GM10248 (cell line): ENCODE data around the gene TAP1.

Experiments used
- CTCF ChIA-PET: fragments of 300-600 bp; sonication (Branson Sonifier 250); formaldehyde crosslinking; extraction: SDS; loops from one replicate; lab custom pipeline; 2021; ENCODE audit warnings: antibody characterized with exemption; lab: Yijun Ruan, JAX
- POLR2A ChIA-PET: fragments of 350-650 bp; sonication (Branson Sonifier 250); formaldehyde crosslinking; extraction: SDS; loops from one replicate; lab custom pipeline; 2020; ENCODE audit warnings: antibody characterized with exemption; lab: Yijun Ruan, JAX
- DNase-seq: peaks from one replicate; pipeline ENCODE4 v3.0.0; 2012; ENCODE audit errors: extremely low spot score
- TF ChIP-seq, protein P1 (sequence below): IDR thresholded peaks from 2 replicates; pipeline ENCODE4 v1.5.1; 2012; ENCODE audit warnings: mild to moderate bottlenecking, low read depth; ENCODE audit errors: extremely low read depth, missing control alignments, control extremely low read depth

TAP1 gene

DNA sequence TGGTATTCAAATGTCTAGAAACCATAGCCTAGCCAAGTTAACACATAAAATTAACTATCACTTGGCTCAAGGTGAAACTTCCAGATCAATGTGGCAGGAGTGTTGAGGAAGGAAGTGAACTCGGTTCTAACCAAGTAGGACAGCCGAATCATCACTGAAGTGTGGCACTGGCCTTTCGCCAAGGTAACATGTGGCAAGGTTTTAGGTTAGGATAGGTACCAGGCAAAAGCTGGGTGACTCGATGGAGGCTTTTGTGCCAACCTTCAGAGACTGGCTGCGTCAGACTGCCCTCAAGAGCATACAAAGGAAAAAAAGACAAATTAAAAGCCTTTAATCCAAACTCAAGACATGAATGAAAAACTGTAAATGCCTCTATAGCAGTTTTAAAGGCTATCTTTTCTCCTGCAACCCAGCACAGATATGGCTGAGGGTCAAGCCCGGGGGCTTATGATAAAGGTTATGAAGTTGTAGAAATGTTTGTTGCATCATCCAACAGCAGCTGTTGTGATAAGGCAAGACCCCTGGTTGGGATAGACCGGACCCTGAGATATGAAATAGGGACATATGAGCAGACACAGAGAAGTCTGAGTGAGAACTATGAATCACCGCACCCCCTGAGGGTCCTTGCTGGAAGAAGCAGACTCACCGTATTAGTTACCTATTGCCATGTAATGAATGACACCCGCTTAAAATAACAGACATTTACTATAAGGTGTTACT lies 12.4 kb upstream of the TAP1 start:
- DNase-seq, result no peak
- POLR2A ChIA-PET, result no interaction called here
- TF ChIP-seq, protein P1, sequence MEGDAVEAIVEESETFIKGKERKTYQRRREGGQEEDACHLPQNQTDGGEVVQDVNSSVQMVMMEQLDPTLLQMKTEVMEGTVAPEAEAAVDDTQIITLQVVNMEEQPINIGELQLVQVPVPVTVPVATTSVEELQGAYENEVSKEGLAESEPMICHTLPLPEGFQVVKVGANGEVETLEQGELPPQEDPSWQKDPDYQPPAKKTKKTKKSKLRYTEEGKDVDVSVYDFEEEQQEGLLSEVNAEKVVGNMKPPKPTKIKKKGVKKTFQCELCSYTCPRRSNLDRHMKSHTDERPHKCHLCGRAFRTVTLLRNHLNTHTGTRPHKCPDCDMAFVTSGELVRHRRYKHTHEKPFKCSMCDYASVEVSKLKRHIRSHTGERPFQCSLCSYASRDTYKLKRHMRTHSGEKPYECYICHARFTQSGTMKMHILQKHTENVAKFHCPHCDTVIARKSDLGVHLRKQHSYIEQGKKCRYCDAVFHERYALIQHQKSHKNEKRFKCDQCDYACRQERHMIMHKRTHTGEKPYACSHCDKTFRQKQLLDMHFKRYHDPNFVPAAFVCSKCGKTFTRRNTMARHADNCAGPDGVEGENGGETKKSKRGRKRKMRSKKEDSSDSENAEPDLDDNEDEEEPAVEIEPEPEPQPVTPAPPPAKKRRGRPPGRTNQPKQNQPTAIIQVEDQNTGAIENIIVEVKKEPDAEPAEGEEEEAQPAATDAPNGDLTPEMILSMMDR, result no peak
- CTCF ChIA-PET, result interaction anchor here (4.7 to 13.7 kb wide), 2 partner anchors 9 to 24 kb away, joined by 159 to 339 read pairs; partner anchors contain the start of genes PSMB8, PSMB9, TAP1 and TAP2

DNA sequence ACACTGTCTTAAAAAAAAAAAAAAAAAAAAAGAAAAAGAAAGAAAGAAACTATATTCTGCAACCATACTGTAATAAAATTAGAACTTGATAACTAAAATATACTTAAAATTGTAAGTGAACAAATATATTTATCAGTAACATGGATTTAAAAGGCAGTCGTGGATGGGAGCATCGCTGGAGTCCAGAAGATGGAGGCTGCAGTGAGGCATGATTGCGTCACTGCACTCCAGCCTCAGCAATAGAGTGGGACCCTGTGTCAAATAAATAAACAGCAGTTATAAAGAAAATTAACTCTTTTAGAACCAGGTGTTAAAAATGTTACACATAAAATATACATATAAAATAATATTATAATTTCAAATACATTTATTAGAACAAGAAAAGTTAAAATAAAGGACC lies 9.2 kb upstream of the TAP1 start:
- DNase-seq, result no peak
- TF ChIP-seq, protein P1, result no peak
- POLR2A ChIA-PET, result no interaction called here
- CTCF ChIA-PET, result interaction anchor here (0.8 to 13.7 kb wide), 4 partner anchors 8 to 71 kb away, joined by 3 to 339 read pairs (median 10); partner anchors contain the start of genes PSMB8, PSMB9, TAP1 and TAP2

GRCh38 chr6:32860674-32861073 lies 7.2 kb upstream of the TAP1 start:
- no peak for DNase-seq
- ChIA-PET CTCF (interaction anchor here (1.2 to 13.7 kb wide), 3 partner anchors 8 to 448 kb away, joined by 3 to 339 read pairs (median 159); partner anchors contain the start of genes PSMB8 and TAP2), POLR2A (no interaction called here)
- TF ChIP-seq, protein P1, result no peak

DNA sequence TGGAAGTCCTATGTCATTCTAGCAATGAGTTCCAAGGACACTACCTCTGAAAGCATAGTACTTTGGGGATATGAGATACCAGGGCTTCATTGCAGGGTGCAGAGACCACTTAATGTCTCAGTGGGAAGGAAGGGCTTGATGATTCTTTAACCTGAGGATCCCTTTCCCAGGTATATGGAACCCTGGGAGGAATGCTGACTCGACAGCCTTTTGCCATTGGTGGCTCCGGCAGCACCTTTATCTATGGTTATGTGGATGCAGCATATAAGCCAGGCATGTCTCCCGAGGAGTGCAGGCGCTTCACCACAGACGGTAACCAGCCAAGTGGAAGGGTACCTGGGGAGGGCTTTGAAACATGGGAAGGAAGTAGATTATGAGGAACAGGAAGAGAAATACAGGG lies 4.7 kb upstream of the TAP1 start:
- TF ChIP-seq, protein P1, result no peak
- ChIA-PET CTCF (interaction anchor here (0.9 to 13.7 kb wide), 5 partner anchors 10 to 126 kb away, joined by 3 to 339 read pairs (median 6); partner anchors contain the start of genes PSMB8 and TAP2), POLR2A (interaction anchor here (1.7 kb wide), 1 partner anchor 114 kb away, joined by 5 read pairs; no protein-coding TSS in a partner anchor)
- DNase-seq, result no peak

DNA sequence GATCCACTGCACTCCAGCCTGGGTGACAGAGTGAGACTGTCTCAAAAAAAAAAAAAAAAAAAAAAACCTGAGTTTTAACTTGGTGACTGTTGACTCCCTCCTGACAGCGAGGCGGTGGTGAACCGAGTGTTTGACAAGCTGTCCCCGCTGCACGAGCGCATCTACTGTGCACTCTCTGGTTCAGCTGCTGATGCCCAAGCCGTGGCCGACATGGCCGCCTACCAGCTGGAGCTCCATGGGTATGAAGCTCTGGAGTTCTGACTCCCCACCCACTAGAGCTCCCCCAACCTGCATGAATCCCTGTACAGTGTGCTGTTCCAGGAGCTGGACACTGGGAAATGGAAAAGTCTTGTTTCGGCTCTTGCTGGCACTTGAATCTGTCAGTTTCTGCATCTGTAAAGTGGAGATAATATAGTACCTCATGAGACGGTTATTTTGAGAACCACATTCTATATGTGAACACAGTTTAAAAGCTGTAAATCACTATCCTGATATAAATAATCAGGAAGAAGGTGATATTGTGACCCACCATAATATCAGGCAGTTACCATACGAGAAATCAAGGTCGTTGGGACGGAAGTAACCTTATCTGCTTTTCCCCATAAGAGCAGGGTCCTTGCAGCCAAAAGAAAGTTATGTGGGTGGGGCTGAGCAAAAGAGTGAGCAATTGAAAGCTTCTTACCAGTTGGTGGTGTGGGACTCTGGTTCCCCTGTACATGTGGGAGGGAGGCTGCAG lies 3.8 kb upstream of the TAP1 start:
- CTCF ChIA-PET, result interaction anchor here (0.9 to 13.7 kb wide), 7 partner anchors 11 to 443 kb away, joined by 3 to 339 read pairs (median 5); partner anchors contain the start of genes PSMB8 and TAP2
- no peak for DNase-seq
- TF ChIP-seq, protein P1, result no peak
- POLR2A ChIA-PET, result interaction anchor here (1.7 kb wide), 1 partner anchor 115 kb away, joined by 5 read pairs; no protein-coding TSS in a partner anchor
